GM19099 (cell line): ENCODE measurements around the gene APOBEC3H.

Experiments
- POLR2A ChIP-seq: IDR thresholded peaks from 3 replicates; pipeline ENCODE4 v1.6.1; 2011; ENCODE audit warnings: low read depth; ENCODE audit not compliant: insufficient read length; ENCODE audit errors: extremely low read depth

Gene APOBEC3H

GRCh38 chr22:39106326-39106725 lies 9.3 kb downstream of the APOBEC3H start:
- TF ChIP-seq POLR2A = no peak

DNA sequence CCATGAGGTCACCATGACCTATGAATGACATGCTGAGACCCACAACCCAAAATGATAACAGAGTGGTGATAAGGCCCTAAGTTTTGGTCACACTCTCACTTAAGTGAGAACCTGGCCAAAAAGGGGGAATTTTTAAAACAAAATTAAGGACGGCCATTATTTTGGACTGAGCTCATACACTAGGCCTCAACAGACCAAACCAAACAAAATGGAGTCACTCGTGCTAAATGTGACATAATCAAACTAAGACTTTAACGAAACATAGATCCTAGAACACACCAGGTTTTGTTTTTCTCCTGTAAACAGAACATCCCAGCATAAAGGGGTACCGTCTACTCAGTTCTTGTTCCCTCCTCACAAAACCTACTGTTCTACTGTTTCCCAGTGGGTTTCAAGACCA lies 11.4 kb downstream of the APOBEC3H start:
- no peak for TF ChIP-seq POLR2A

DNA sequence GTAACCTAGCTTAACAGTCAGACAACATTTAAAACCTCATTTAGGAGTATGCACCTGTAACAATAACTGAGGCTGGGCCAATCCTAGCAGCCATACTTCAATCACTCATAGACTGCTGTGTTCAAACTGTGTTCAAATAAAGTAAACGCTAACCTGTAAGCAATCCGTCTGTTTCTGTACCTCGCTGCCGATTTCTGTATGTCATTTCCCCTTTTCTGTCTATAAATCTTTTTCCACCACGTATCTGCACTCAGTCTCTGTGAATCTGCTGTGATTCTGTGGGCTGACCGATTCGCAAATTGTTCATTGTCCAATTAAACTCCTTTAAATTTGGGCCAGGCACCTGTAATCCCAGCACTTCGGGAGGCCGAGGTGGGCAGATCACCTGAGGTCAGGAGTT lies 12.3 kb downstream of the APOBEC3H start:
- TF ChIP-seq POLR2A = no peak

- TF ChIP-seq POLR2A = no peak
Measured at GRCh38 chr22:39110631-39111561, 13.9 kb downstream of the APOBEC3H start.

DNA sequence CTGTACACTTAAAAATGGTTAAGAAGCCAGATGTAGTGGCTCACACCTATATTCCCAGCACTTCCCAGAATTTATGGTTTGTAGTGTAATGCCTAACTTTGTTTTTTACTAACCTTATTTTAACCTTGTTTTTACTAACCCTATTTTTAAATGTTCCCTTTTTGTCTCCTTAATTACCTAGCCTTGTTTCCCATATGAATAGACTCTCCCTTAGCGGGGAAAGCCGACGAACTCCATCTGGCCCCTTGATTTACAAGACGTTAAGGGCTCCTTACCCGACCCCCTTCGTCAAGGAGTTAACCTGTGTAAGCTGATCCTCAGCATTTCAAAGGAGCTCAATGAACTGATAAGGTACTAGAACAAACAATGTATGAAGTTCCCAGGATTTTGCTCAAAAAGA lies 17.1 kb downstream of the APOBEC3H start:
- TF ChIP-seq POLR2A = no peak

- TF ChIP-seq POLR2A = no peak
Measured at GRCh38 chr22:39115570-39115969, 18.5 kb downstream of the APOBEC3H start.

DNA sequence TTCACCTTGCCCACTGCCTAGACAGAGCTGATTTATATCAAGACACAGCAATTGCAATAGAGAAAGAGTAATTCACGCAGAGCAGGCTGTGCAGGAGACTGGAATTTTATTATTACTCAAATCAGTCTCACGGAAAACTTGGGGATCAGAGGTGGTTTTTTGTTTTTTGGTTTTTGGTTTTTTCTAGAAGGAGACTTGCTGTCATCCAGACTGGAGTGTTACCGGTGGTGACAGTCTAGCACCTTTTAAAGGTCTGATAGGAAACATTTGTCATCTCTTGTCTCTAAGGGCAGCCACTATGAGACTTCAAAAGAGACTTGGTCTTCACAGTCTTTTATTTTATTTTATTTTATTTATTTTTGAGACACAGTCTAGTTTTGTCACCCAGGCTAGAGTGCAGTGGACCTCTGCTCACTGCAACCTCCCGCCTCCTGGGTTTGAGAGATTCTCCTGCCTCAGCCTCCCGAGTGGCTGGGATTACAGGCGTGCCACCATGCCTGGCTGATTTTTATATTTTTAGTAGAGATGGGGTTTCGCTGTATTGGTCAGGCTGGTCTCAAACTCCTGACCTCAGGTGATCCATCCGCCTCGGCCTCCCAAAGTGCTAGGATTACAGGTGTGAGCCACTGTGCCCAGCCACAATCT lies 19.1 kb downstream of the APOBEC3H start:
- no peak for TF ChIP-seq POLR2A

- TF ChIP-seq POLR2A = no peak
Measured at GRCh38 chr22:39117585-39118191, 20.6 kb downstream of the APOBEC3H start.

DNA sequence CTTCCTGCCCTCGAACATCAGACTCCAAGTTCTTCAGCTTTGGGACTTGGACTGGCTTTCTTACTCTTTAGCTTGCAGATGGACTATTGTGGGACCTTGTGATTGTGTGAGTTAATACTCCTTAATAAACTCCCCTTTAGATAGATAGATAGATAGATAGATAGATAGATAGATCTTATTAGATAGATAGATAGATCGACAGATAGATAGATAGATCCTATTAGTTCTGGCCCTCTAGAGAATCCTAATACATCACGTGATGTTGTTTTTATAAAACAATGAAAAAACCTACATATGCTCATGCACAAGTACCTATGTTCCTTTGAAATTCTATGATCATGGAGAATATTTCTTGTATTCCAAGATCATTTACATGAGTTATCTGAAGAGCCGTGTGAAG lies 23.9 kb downstream of the APOBEC3H start:
- TF ChIP-seq POLR2A = no peak

DNA sequence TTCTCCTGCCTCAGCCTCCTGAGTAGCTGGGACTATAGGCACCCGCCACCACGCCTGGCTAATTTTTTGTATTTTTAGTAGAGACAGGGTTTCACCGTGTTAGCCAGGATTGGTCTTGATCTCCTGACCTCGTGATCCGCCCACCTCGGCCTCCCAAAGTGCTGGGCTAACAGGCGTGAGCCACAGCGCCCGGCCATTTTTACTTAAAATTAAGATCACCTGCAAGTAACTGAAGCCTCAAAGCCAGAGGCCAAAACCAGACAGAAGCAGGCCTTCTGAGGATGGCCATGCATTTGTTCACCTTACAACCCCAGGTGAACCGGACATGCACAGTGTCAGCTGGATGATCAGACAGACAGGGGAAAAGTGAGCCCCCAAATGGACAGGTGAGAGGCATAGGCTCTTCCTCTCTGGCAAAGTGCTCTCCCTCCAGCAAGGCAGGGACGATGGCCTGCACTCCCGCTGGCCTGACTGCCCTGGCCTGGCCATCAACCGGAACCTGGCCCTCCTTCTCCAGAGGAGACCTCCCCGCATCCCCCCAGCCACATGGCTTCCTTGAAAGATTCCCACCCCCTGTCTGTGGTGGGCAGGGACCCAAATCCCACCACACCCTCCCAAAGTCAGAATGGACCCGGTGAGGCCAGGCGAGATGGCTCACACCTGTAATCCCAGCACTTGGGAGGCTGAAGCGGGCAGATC lies 25.9 kb downstream of the APOBEC3H start:
- no peak for TF ChIP-seq POLR2A

- no peak for TF ChIP-seq POLR2A
Measured at GRCh38 chr22:39123751-39124581, 26.9 kb downstream of the APOBEC3H start.

- TF ChIP-seq POLR2A = no peak
Measured at GRCh38 chr22:39125622-39126021, 28.6 kb downstream of the APOBEC3H start.

GRCh38 chr22:39128508-39128907 lies 31.5 kb downstream of the APOBEC3H start:
- no peak for TF ChIP-seq POLR2A

GRCh38 chr22:39129081-39129480 lies 32.0 kb downstream of the APOBEC3H start:
- no peak for TF ChIP-seq POLR2A
